IMR-90 (cell line): ENCODE measurements around the gene RYR3. TPM values are rescaled to one million over a fixed set of nuclear protein-coding genes. Genes with fewer than 3 reads are reported as not detected.

Source experiments
- ATAC-seq: fragments of 200-7000 bp; cut with Tn5 transposase; 2 replicates; pipeline ENCODE4 v1.9.1; 2020; ENCODE audit warnings: low read depth, mild to moderate bottlenecking, moderate library complexity
- BruUV-seq: library from RNA; stranded (reverse); fragments of 400-500 nt; replicated peaks from 2 replicates; lab custom pipeline; 2021; lab: Mats Ljungman, UMichigan
- CTCF ChIA-PET: fragments of 300-600 bp; formaldehyde crosslinking; extraction: SDS; loops from one replicate; lab custom pipeline; 2021; ENCODE audit warnings: antibody characterized with exemption; lab: Yijun Ruan, JAX
- POLR2A ChIA-PET: fragments of 300-600 bp; sonication (Branson Sonifier 250); formaldehyde crosslinking; loops from one replicate; lab custom pipeline; 2022; ENCODE audit warnings: antibody characterized with exemption; ENCODE audit not compliant: unreplicated experiment; lab: Charles Lee
- DNase-seq: peaks from one replicate; pipeline ENCODE4 v3.0.0; 2013
- H2AFZ ChIP-seq: replicated peaks from 2 replicates; pipeline ENCODE3; 2013; ENCODE audit warnings: low read length, mild to moderate bottlenecking; ENCODE audit not compliant: poor library complexity
- H2AK5ac ChIP-seq: 2 replicates; pipeline ENCODE4 v1.6.1; 2013; ENCODE audit warnings: low read depth, low read length, inconsistent platforms
- H2AK9ac ChIP-seq: replicated peaks from 2 replicates; pipeline ENCODE3; 2013; ENCODE audit warnings: mild to moderate bottlenecking, low read depth, low read length, moderate library complexity; ENCODE audit not compliant: poor library complexity
- H2BK120ac ChIP-seq: 2 replicates; pipeline ENCODE4 v1.6.1; 2013; ENCODE audit warnings: low read depth, low read length, inconsistent platforms
- H2BK15ac ChIP-seq: 3 replicates; pipeline ENCODE4 v1.6.1; 2013; ENCODE audit warnings: low read depth, low read length, inconsistent platforms
- H2BK20ac ChIP-seq: 2 replicates; pipeline ENCODE4 v1.6.1; 2013; ENCODE audit warnings: low read depth, mild to moderate bottlenecking, inconsistent platforms, low read length, moderate library complexity
- H2BK5ac ChIP-seq: 2 replicates; pipeline ENCODE4 v1.6.1; 2013; ENCODE audit warnings: mild to moderate bottlenecking, low read depth, low read length, inconsistent platforms; ENCODE audit not compliant: poor library complexity, severe bottlenecking
- H3K14ac ChIP-seq: replicated peaks from 2 replicates; pipeline ENCODE4 v1.6.1; 2013; ENCODE audit warnings: low read depth, low read length, inconsistent platforms
- H3K18ac ChIP-seq: 2 replicates; pipeline ENCODE4 v1.6.1; 2013; ENCODE audit warnings: low read depth, low read length, control low read depth
- H3K23ac ChIP-seq: 2 replicates; pipeline ENCODE4 v1.6.1; 2013; ENCODE audit warnings: low read depth, low read length, inconsistent platforms
- H3K27ac ChIP-seq: 2 replicates; pipeline ENCODE4 v1.5.1; 2013; ENCODE audit warnings: mild to moderate bottlenecking, control low read depth, low read length; ENCODE audit not compliant: insufficient read depth
- H3K27me3 ChIP-seq: 2 replicates; pipeline ENCODE4 v1.6.1; 2013; ENCODE audit warnings: low read length; ENCODE audit not compliant: control insufficient read depth, insufficient read depth
- H3K36me3 ChIP-seq: 2 replicates; pipeline ENCODE4 v1.6.1; 2013; ENCODE audit warnings: low read length, mixed read lengths; ENCODE audit not compliant: control insufficient read depth, insufficient read depth
- H3K4ac ChIP-seq: 2 replicates; pipeline ENCODE4 v1.6.1; 2013; ENCODE audit warnings: low read depth, low read length, inconsistent platforms
- H3K4me1 ChIP-seq: 2 replicates; pipeline ENCODE4 v1.6.1; 2013; ENCODE audit warnings: low read length, mixed read lengths; ENCODE audit not compliant: control insufficient read depth, insufficient read depth
- H3K4me2 ChIP-seq: 2 replicates; pipeline ENCODE4 v1.6.1; 2013; ENCODE audit warnings: low read depth, mild to moderate bottlenecking, control low read depth, low read length, moderate library complexity
- H3K4me3 ChIP-seq: 2 replicates; pipeline ENCODE4 v1.5.1; 2013; ENCODE audit warnings: low read depth, mild to moderate bottlenecking, control low read depth, low read length, moderate library complexity; ENCODE audit not compliant: insufficient read depth
- H3K56ac ChIP-seq: 2 replicates; pipeline ENCODE4 v1.6.1; 2013; ENCODE audit warnings: low read length, inconsistent platforms; ENCODE audit not compliant: insufficient read depth; ENCODE audit errors: extremely low read depth
- H3K79me1 ChIP-seq, 2 experiments: 2 replicates each; pipeline ENCODE4 v1.6.1; 2013; ENCODE audit warnings: low read length in 2 of 2, inconsistent platforms in 1 of 2, low read depth in 1 of 2
- H3K9ac ChIP-seq: 2 replicates; pipeline ENCODE4 v1.6.1; 2013; ENCODE audit warnings: low read depth, low read length, control low read depth
- H3K9me1 ChIP-seq: 2 replicates; pipeline ENCODE4 v1.6.1; 2013; ENCODE audit warnings: low read length, inconsistent platforms; ENCODE audit not compliant: insufficient read depth
- H3K9me3 ChIP-seq: 2 replicates; pipeline ENCODE4 v1.6.1; 2013; ENCODE audit warnings: low read length; ENCODE audit not compliant: control insufficient read depth, insufficient read depth
- H4K20me1 ChIP-seq: 2 replicates; pipeline ENCODE4 v1.6.1; 2013; ENCODE audit warnings: low read length, inconsistent platforms; ENCODE audit not compliant: insufficient read depth
- H4K5ac ChIP-seq: 2 replicates; pipeline ENCODE4 v1.6.1; 2013; ENCODE audit warnings: mild to moderate bottlenecking, low read depth, low read length, control low read depth
- H4K8ac ChIP-seq, 2 experiments: 2 replicates each; pipeline ENCODE4 v1.6.1; 2013; ENCODE audit warnings: low read depth in 2 of 2, low read length in 2 of 2, control low read depth in 1 of 2, inconsistent platforms in 1 of 2
- H4K91ac ChIP-seq: 2 replicates; pipeline ENCODE4 v1.6.1; 2013; ENCODE audit warnings: low read depth, low read length, inconsistent platforms; ENCODE audit not compliant: insufficient read depth
- BHLHE40 ChIP-seq: fragments of 150-350 bp; IDR thresholded peaks from 2 replicates; pipeline ENCODE4 v1.6.1; 2016; ENCODE audit warnings: mild to moderate bottlenecking, low read depth, low read length
- CEBPB ChIP-seq: IDR thresholded peaks from 2 replicates; pipeline ENCODE4 v1.6.1; 2012; ENCODE audit warnings: low read depth, low read length, improper control_type of control experiment
- CHD1 ChIP-seq: IDR thresholded peaks from 2 replicates; pipeline ENCODE4 v1.6.1; 2012; ENCODE audit warnings: low read depth, low read length, improper control_type of control experiment
- CTCF ChIP-seq: conservative IDR thresholded peaks from 2 replicates; pipeline ENCODE4 v1.5.1; 2012; ENCODE audit warnings: mild to moderate bottlenecking, low read depth, low read length, improper control_type of control experiment
- ELK1 ChIP-seq: fragments of 150-350 bp; IDR thresholded peaks from 2 replicates; pipeline ENCODE4 v1.6.1; 2016; ENCODE audit warnings: low read depth, mild to moderate bottlenecking, low read length, moderate library complexity, borderline replicate concordance
- FOS ChIP-seq: fragments of 150-350 bp; IDR thresholded peaks from 2 replicates; pipeline ENCODE4 v1.6.1; 2016; ENCODE audit warnings: low read depth, low read length
- MAFK ChIP-seq: IDR thresholded peaks from 2 replicates; pipeline ENCODE4 v1.6.1; 2012; ENCODE audit warnings: low read depth, low read length, improper control_type of control experiment
- MAZ ChIP-seq: IDR thresholded peaks from 2 replicates; pipeline ENCODE4 v1.6.1; 2012; ENCODE audit warnings: low read depth, mild to moderate bottlenecking, low read length, improper control_type of control experiment, moderate library complexity, borderline replicate concordance
- MXI1 ChIP-seq: IDR thresholded peaks from 2 replicates; pipeline ENCODE4 v1.6.1; 2012; ENCODE audit warnings: low read depth, mild to moderate bottlenecking, low read length, moderate library complexity, borderline replicate concordance
- NFE2L2 ChIP-seq: fragments of 150-350 bp; IDR thresholded peaks from 2 replicates; pipeline ENCODE4 v1.6.1; 2016; ENCODE audit warnings: low read depth, mild to moderate bottlenecking, low read length
- POLR2A ChIP-seq: IDR thresholded peaks from 2 replicates; pipeline ENCODE4 v1.6.1; 2012; ENCODE audit warnings: mild to moderate bottlenecking, low read depth, low read length
- RAD21 ChIP-seq: IDR thresholded peaks from 2 replicates; pipeline ENCODE4 v1.6.1; 2012; ENCODE audit warnings: low read length, improper control_type of control experiment
- RCOR1 ChIP-seq: IDR thresholded peaks from 2 replicates; pipeline ENCODE4 v1.6.1; 2012; ENCODE audit warnings: mild to moderate bottlenecking, low read length, improper control_type of control experiment; ENCODE audit not compliant: insufficient replicate concordance
- RFX5 ChIP-seq: IDR thresholded peaks from 2 replicates; pipeline ENCODE4 v1.8.0; 2012; ENCODE audit warnings: low read depth, mild to moderate bottlenecking, low read length, moderate library complexity
- SMC3 ChIP-seq: fragments of 150-350 bp; IDR thresholded peaks from 2 replicates; pipeline ENCODE4 v1.6.1; 2016; ENCODE audit warnings: low read depth, mild to moderate bottlenecking, antibody characterized with exemption, low read length, moderate library complexity
- USF2 ChIP-seq: fragments of 150-350 bp; IDR thresholded peaks from 2 replicates; pipeline ENCODE4 v1.6.1; 2017; ENCODE audit warnings: mild to moderate bottlenecking, antibody characterized with exemption, low read length, low read depth
- WGBS, 2 experiments: methylation state at CpG; one replicate each; pipeline versions ENCODE4 v1.1.5 to v1.1.7; 2013; ENCODE audit warnings: missing lambda C conversion rate in 2 of 2; ENCODE audit not compliant: insufficient read length in 1 of 2; ENCODE audit errors: extremely low coverage in 2 of 2; 5-methylcytosine and 5-hydroxymethylcytosine counted together
- dilution Hi-C: fragments of 300-500 bp; cut with HindIII; formaldehyde crosslinking; loops from one replicate; pipeline ENCODE4 v1.14.3; 2018; ENCODE audit warnings: low sequenced_read_pairs; ENCODE audit not compliant: unreplicated experiment
- in situ Hi-C: fragments of 300-500 bp; cut with MboI; formaldehyde crosslinking; loops from 3 replicates; pipeline ENCODE4 v1.14.3; 2019; ENCODE audit warnings: low sequenced_read_pairs, inconsistent platforms, mixed read lengths
- intact Hi-C: fragments of 100-400 bp; cut with micrococcal nuclease; formaldehyde crosslinking; loops from 2 replicates; pipeline ENCODE4 v1.10.0; 2022
- polyA plus RNA-seq, 3 experiments: library from polyadenylated mRNA; depleted of rRNA; stranded (reverse); fragments of >200 nt; gene quantifications; 2 replicates each; pipeline ENCODE4 v1.2.3, GENCODE V29; 2012; ENCODE audit warnings: low replicate concordance in 1 of 3
- total RNA-seq: library from RNA; depleted of rRNA; stranded (reverse); fragments of >200 nt; gene quantifications from 2 replicates; pipeline ENCODE4 v1.2.3, GENCODE V29; 2012

Gene RYR3
- total and polyA plus RNA-seq, 2 of the 4 experiments (the other 2 are of a cell fraction): 0.18 TPM; not detected in 1

- no peak overlapping the region for H3K9ac ChIP-seq
- WGBS, 2 experiments: 23% methylated on average over 2 of the region's 4 CpGs; no CpG with 5 or more reads in 1 of the 2 experiments
- no peak overlapping the region for H3K56ac ChIP-seq
- in situ Hi-C loops: no loop called here
- ChIA-PET POLR2A (no interaction called here), CTCF (no interaction called here)
- H3K18ac ChIP-seq: no peak overlapping the region
- no peaks in the 10 kb centered on the region for H3K9me1 ChIP-seq
- no peak overlapping the region for H2BK120ac ChIP-seq
- ATAC-seq: no peak
- intact Hi-C loops: no loop called here
- no peak overlapping the region for H3K4me3 ChIP-seq
- TF ChIP-seq CTCF (no peak), MXI1 (no peak), RFX5 (no peak), NFE2L2 (no peak), CHD1 (no peak), CEBPB (no peak), USF2 (no peak), MAZ (no peak), RAD21 (no peak), BHLHE40 (no peak), RCOR1 (no peak), FOS (no peak), MAFK (no peak), POLR2A (no peak), SMC3 (no peak), ELK1 (no peak)
- no peak overlapping the region for H4K91ac ChIP-seq
- no peaks in the 10 kb centered on the region for H4K20me1 ChIP-seq
- H2AK5ac ChIP-seq: no peak overlapping the region
- no peak overlapping the region for H4K8ac ChIP-seq
- no peaks in the 10 kb centered on the region for H3K9me3 ChIP-seq
- H2AK9ac ChIP-seq: no peak overlapping the region
- no peak overlapping the region for H3K14ac ChIP-seq
- no peak overlapping the region for H3K23ac ChIP-seq
- no peak overlapping the region for H2AFZ ChIP-seq
- H2BK15ac ChIP-seq: no peak overlapping the region
- no peak for DNase-seq
- no peak overlapping the region for H2BK20ac ChIP-seq
- dilution Hi-C loops: no loop called here
- H3K27ac ChIP-seq: no peak overlapping the region
- no peak overlapping the region for H3K4ac ChIP-seq
- no peak overlapping the region for H2BK5ac ChIP-seq
- peaks cover 6% of the 10 kb centered on the region; the same call in 1 of the 2 replicates for H3K27me3 ChIP-seq
- H3K4me2 ChIP-seq: no peak overlapping the region
- no peaks in the 10 kb centered on the region for H3K36me3 ChIP-seq
- BruUV-seq: no TSS peak
- H3K79me1 ChIP-seq: no peaks in the 10 kb centered on the region
- H3K4me1 ChIP-seq: no peaks in the 10 kb centered on the region
- no peak overlapping the region for H4K5ac ChIP-seq
Measured at GRCh38 chr15:33454996-33455395, 144.2 kb downstream of the RYR3 start.
